Fibroblast of peridontal ligament (primary cell): Measurements from ENCODE around the gene TFAP2E.
A peak's percentile ranks its signal among the peaks of the same experiment; 100 is the strongest.

ENCODE experiments used
- DNase-seq: peaks from one replicate; pipeline ENCODE4 v3.0.0-alpha.2; 2010; ENCODE audit errors: extremely low read depth

Gene TFAP2E

GRCh38 chr1:35595684-35596083 lies 22.6 kb downstream of the TFAP2E start:
- DNase-seq, result no peak

GRCh38 chr1:35597870-35598269 lies 24.8 kb downstream of the TFAP2E start:
- no peak for DNase-seq

GRCh38 chr1:35598895-35599294 lies 25.8 kb downstream of the TFAP2E start:
- DNase-seq, result no peak

GRCh38 chr1:35599411-35599810 lies 26.3 kb downstream of the TFAP2E start:
- no peak for DNase-seq

- DNase-seq, result no peak
Measured at GRCh38 chr1:35600593-35600992, 27.5 kb downstream of the TFAP2E start.

- DNase-seq, result no peak
Measured at GRCh38 chr1:35603468-35603867, 30.4 kb downstream of the TFAP2E start.

- no peak for DNase-seq
Measured at GRCh38 chr1:35603941-35604340, 30.8 kb downstream of the TFAP2E start.

GRCh38 chr1:35605071-35605866 lies 32.2 kb downstream of the TFAP2E start:
- peak; percentile 15 for DNase-seq

- DNase-seq, result peak; percentile 55
Measured at GRCh38 chr1:35605867-35606182, 32.7 kb downstream of the TFAP2E start.

GRCh38 chr1:35611655-35612054 lies 38.5 kb downstream of the TFAP2E start:
- DNase-seq, result no peak

- no peak for DNase-seq
Measured at GRCh38 chr1:35615440-35615839, 42.3 kb downstream of the TFAP2E start.

- DNase-seq, result no peak
Measured at GRCh38 chr1:35619237-35620121, 46.4 kb downstream of the TFAP2E start.

GRCh38 chr1:35622510-35623178 lies 49.5 kb downstream of the TFAP2E start:
- DNase-seq, result no peak

- no peak for DNase-seq
Measured at GRCh38 chr1:35623832-35624231, 50.7 kb downstream of the TFAP2E start.

GRCh38 chr1:35629051-35629450 lies 55.9 kb downstream of the TFAP2E start:
- no peak for DNase-seq

- no peak for DNase-seq
Measured at GRCh38 chr1:35631396-35631795, 58.3 kb downstream of the TFAP2E start.

GRCh38 chr1:35633547-35633946 lies 60.4 kb downstream of the TFAP2E start:
- DNase-seq, result no peak

GRCh38 chr1:35637401-35637809 lies 64.3 kb downstream of the TFAP2E start:
- DNase-seq, result peak; percentile 64

GRCh38 chr1:35640380-35641232 lies 67.5 kb downstream of the TFAP2E start:
- DNase-seq, result no peak

GRCh38 chr1:35641233-35641866 lies 68.2 kb downstream of the TFAP2E start, which contains the start of gene PSMB2:
Gene PSMB2, minus strand, starts transcription at chr1:35641526. Its CDS starts 94 bp downstream, at chr1:35641432.
- peak; percentile 94 for DNase-seq

GRCh38 chr1:35642471-35642955 lies 69.4 kb downstream of the TFAP2E start:
- DNase-seq, result no peak
